K562 (cell line): ENCODE results near the gene RBM4B. TPM values are rescaled to one million over a fixed set of nuclear protein-coding genes. Genes with fewer than 3 reads are reported as not detected.

ENCODE experiments used
- ATAC-seq: fragments of 200-7000 bp; cut with Tn5 transposase; 3 replicates; pipeline ENCODE4 v1.9.1; 2020; ENCODE audit warnings: moderate library complexity
- BruUV-seq: library from RNA; stranded (reverse); fragments of 400-500 nt; replicated peaks from 2 replicates; lab custom pipeline; 2021; lab: Mats Ljungman, UMichigan
- CTCF ChIA-PET: fragments of 300-600 bp; formaldehyde crosslinking; extraction: SDS; loops from one replicate; lab custom pipeline; 2021; ENCODE audit warnings: low intra/inter-chr PET ratio; lab: Yijun Ruan, JAX
- POLR2A ChIA-PET: fragments of 300-600, 350-650 bp; sonication (Branson Sonifier 250); formaldehyde crosslinking; extraction: SDS; loops from one replicate; lab custom pipeline; 2021; ENCODE audit warnings: antibody characterized with exemption, inconsistent platforms; lab: Yijun Ruan, JAX
- DNase-seq, 4 experiments: peaks; one replicate each; pipeline versions ENCODE4 v3.0.0 to v3.0.0-alpha.2; 2011 to 2018; ENCODE audit warnings: low spot score in 3 of 4, mixed read lengths in 3 of 4; ENCODE audit errors: extremely low read depth in 1 of 4
- FAIRE-seq: peaks from 2 replicates; lab custom pipeline; 2011; peaks lifted over from hg19 to GRCh38; lab: Jason Lieb, UNC
- H2AFZ ChIP-seq: 2 replicates; pipeline ENCODE4 v1.6.0; 2011; ENCODE audit warnings: low read depth, low read length, control low read depth, inconsistent platforms
- H3K27ac ChIP-seq: fragments of 200-600 bp; 3 replicates; pipeline ENCODE4 v1.8.0; 2011; ENCODE audit warnings: low read depth, mild to moderate bottlenecking, control low read depth, inconsistent platforms, low read length, moderate library complexity, mixed read lengths; ENCODE audit errors: extremely low read depth
- H3K27me3 ChIP-seq, 2 experiments: fragments of 300-600 bp in 1 of 2; 2 replicates in 1 of 2; 3 replicates in 1 of 2; pipeline versions ENCODE4 v1.6.0 to v1.8.0; 2011; ENCODE audit warnings: inconsistent platforms in 2 of 2, low read length in 2 of 2, mild to moderate bottlenecking in 1 of 2, mixed read lengths in 1 of 2, moderate library complexity in 1 of 2; ENCODE audit not compliant: control insufficient read depth in 2 of 2, insufficient read depth in 2 of 2
- H3K36me3 ChIP-seq: fragments of 300-600 bp; 3 replicates; pipeline ENCODE4 v1.8.0; 2011; ENCODE audit warnings: mild to moderate bottlenecking, low read length, inconsistent platforms; ENCODE audit not compliant: control insufficient read depth, insufficient read depth
- H3K4me1 ChIP-seq, 2 experiments: fragments of 200-600 bp in 1 of 2; replicated peaks in 1 of 2; 2 replicates in 1 of 2; 3 replicates in 1 of 2; pipeline versions ENCODE4 v1.5.1 to v1.8.0; 2011; ENCODE audit warnings: inconsistent platforms in 2 of 2, low read length in 2 of 2, mild to moderate bottlenecking in 1 of 2, mixed read lengths in 1 of 2, moderate library complexity in 1 of 2; ENCODE audit not compliant: control insufficient read depth in 2 of 2, insufficient read depth in 2 of 2
- H3K4me2 ChIP-seq: 2 replicates; pipeline ENCODE4 v1.6.1; 2011; ENCODE audit warnings: low read length, control low read depth, inconsistent platforms, mixed read lengths; ENCODE audit not compliant: insufficient read depth
- H3K4me3 ChIP-seq: fragments of 200-600 bp; sonication (generic), shearing (Covaris generic); 2 replicates; pipeline ENCODE4 v1.5.1; 2016; ENCODE audit warnings: control low read depth, inconsistent platforms
- H3K79me2 ChIP-seq: fragments of 200-600 bp; 3 replicates; pipeline ENCODE4 v1.8.0; 2011; ENCODE audit warnings: low read length, inconsistent platforms; ENCODE audit not compliant: control insufficient read depth, insufficient read depth
- H3K9ac ChIP-seq, 2 experiments: 2 replicates each; pipeline versions ENCODE4 v1.6.0 to v1.6.1; 2011; ENCODE audit warnings: low read depth in 2 of 2, low read length in 2 of 2, control low read depth in 1 of 2, inconsistent platforms in 1 of 2, mild to moderate bottlenecking in 1 of 2, mixed read lengths in 1 of 2; ENCODE audit not compliant: insufficient read depth in 1 of 2
- H3K9me1 ChIP-seq: one replicate; pipeline ENCODE4 v1.6.0; 2011; ENCODE audit warnings: inconsistent platforms, mild to moderate bottlenecking, low read length, moderate library complexity; ENCODE audit not compliant: control insufficient read depth, insufficient read depth
- H3K9me3 ChIP-seq: replicated peaks from 2 replicates; pipeline ENCODE4 v1.5.1; 2011; ENCODE audit warnings: low read depth, low read length, inconsistent platforms; ENCODE audit not compliant: control insufficient read depth, insufficient read depth
- H4K20me1 ChIP-seq: replicated peaks from 2 replicates; pipeline ENCODE4 v1.6.1; 2011; ENCODE audit warnings: low read length, inconsistent platforms, mixed read lengths; ENCODE audit not compliant: control insufficient read depth, insufficient read depth
- BRCA1 ChIP-seq, 2 experiments: fragments of 450-650 bp in 1 of 2; sonication (generic) in 1 of 2; formaldehyde crosslinking in 1 of 2; IDR thresholded peaks; 2 replicates each; pipeline versions ENCODE4 v1.5.0 to v1.6.1; 2017 to 2020; ENCODE audit warnings: mild to moderate bottlenecking in 1 of 2, missing genetic modification reagents in 1 of 2
- CCNT2 ChIP-seq: IDR thresholded peaks from 2 replicates; pipeline ENCODE4 v1.6.1; 2011; ENCODE audit warnings: borderline replicate concordance, low read depth, mild to moderate bottlenecking, moderate library complexity, mixed read lengths, low read length; ENCODE audit not compliant: insufficient read length; ENCODE audit errors: extremely low read depth
- COPS2 ChIP-seq: fragments of 450-650 bp; conservative IDR thresholded peaks from 2 replicates; pipeline ENCODE4 v1.6.1; 2016; ENCODE audit warnings: mild to moderate bottlenecking, moderate library complexity
- EWSR1 ChIP-seq: fragments of 450-650 bp; IDR thresholded peaks from 2 replicates; pipeline ENCODE4 v1.6.1; 2018; ENCODE audit warnings: borderline replicate concordance, mild to moderate bottlenecking, low read depth, moderate library complexity; ENCODE audit not compliant: partially characterized antibody
- FOXA3 ChIP-seq, 2 experiments: fragments of 450-650 bp in 1 of 2; sonication (generic) in 1 of 2; formaldehyde crosslinking; IDR thresholded peaks in 1 of 2; conservative IDR thresholded peaks in 1 of 2; 2 replicates each; pipeline versions ENCODE4 v1.4.0 to v1.8.0; 2020 to 2022; ENCODE audit warnings: mild to moderate bottlenecking in 2 of 2, missing genetic modification reagents in 1 of 2
- FOXM1 ChIP-seq, 2 experiments: fragments of 450-650 bp in 1 of 2; sonication (generic) in 1 of 2; formaldehyde crosslinking in 1 of 2; IDR thresholded peaks; 2 replicates each; pipeline versions ENCODE4 v1.6.1 to v1.9.0; 2017 to 2022; ENCODE audit warnings: low read depth in 2 of 2, mild to moderate bottlenecking in 2 of 2, missing genetic modification reagents in 1 of 2, moderate library complexity in 1 of 2
- FUS ChIP-seq: fragments of 200-400 bp; formaldehyde crosslinking; optimal IDR thresholded peaks from 2 replicates; pipeline ENCODE3; 2017; ENCODE audit warnings: low read depth, low read length
- HNRNPK ChIP-seq: fragments of 200-400 bp; formaldehyde crosslinking; IDR thresholded peaks from one replicate; pipeline ENCODE4 v1.6.1; 2018; ENCODE audit warnings: mild to moderate bottlenecking, low read depth, low read length; ENCODE audit not compliant: poor library complexity, severe bottlenecking
- KAT8 ChIP-seq: fragments of 450-650 bp; IDR thresholded peaks from 2 replicates; pipeline ENCODE4 v1.6.1; 2016; ENCODE audit warnings: low read depth, mild to moderate bottlenecking
- LARP7 ChIP-seq: fragments of 450-650 bp; IDR thresholded peaks from 2 replicates; pipeline ENCODE4 v1.6.1; 2016
- NFE2L1 ChIP-seq: fragments of 450-650 bp; IDR thresholded peaks from 2 replicates; pipeline ENCODE4 v1.6.1; 2016; ENCODE audit warnings: missing genetic modification characterization, low read depth, mild to moderate bottlenecking, missing compliant biosample characterization, moderate library complexity, borderline replicate concordance
- PCBP1 ChIP-seq: fragments of 200-400 bp; formaldehyde crosslinking; IDR thresholded peaks from 2 replicates; pipeline ENCODE4 v1.6.1; 2018; ENCODE audit warnings: mild to moderate bottlenecking, low read depth, low read length; ENCODE audit not compliant: poor library complexity, severe bottlenecking
- RBM39 ChIP-seq: fragments of 200-400 bp; formaldehyde crosslinking; optimal IDR thresholded peaks from 2 replicates; pipeline ENCODE3; 2018; ENCODE audit warnings: low read depth, low read length
- RCOR1 ChIP-seq, 2 experiments: IDR thresholded peaks; 2 replicates each; pipeline ENCODE4 v1.6.1; 2012; ENCODE audit warnings: low read depth in 2 of 2, low read length in 2 of 2, borderline replicate concordance in 1 of 2, improper control_type of control experiment in 1 of 2
- TAF1 ChIP-seq: IDR thresholded peaks from 2 replicates; pipeline ENCODE4 v1.6.1; 2011; ENCODE audit warnings: mild to moderate bottlenecking, low read length, moderate library complexity; ENCODE audit not compliant: insufficient read depth, control insufficient read depth, severe bottlenecking; ENCODE audit errors: extremely low read depth
- WGBS: fragments of 100-300 bp; shearing (Covaris generic); methylation state at CpG from one replicate; pipeline ENCODE4 v1.1.6; 2016; ENCODE audit warnings: low coverage, mixed read lengths; ENCODE audit not compliant: insufficient coverage; ENCODE audit errors: missing lambda C conversion rate; 5-methylcytosine and 5-hydroxymethylcytosine counted together
- in situ Hi-C: fragments of 300-500 bp; cut with MboI; formaldehyde crosslinking; loops from 4 replicates; pipeline ENCODE4 v1.15.0; 2018; ENCODE audit warnings: inconsistent platforms, mixed read lengths
- intact Hi-C: fragments of 100-400 bp; cut with micrococcal nuclease; formaldehyde crosslinking; loops from 2 replicates; pipeline ENCODE4 v1.14.2; 2022
- polyA plus RNA-seq, 8 experiments: library from polyadenylated mRNA; depleted of rRNA in 4 of 8; stranded (reverse) in 5 of 8; unstranded in 3 of 8; fragments of >200 nt; fragmentation: Nextera tagmentation in 2 of 8; fragmentation: Illumina TruSeq in 1 of 8; extraction: Ambion mirVana in 2 of 8; extraction: Trizol in 1 of 8; gene quantifications; 2 replicates each; pipeline versions ENCODE4 v1.2.1 to v1.2.3, GENCODE V29; 2011 to 2014; ENCODE audit warnings: inconsistent platforms in 1 of 8, missing spikeins in 1 of 8
- total RNA-seq, 7 experiments: library from RNA; depleted of rRNA in 6 of 7; stranded (reverse); fragments of >200 nt in 6 of 7; fragmentation: Illumina TruSeq in 2 of 7; extraction: Trizol in 2 of 7; gene quantifications; 2 replicates each; pipeline versions ENCODE4 v1.2.1 to v1.2.3, GENCODE V29; 2011 to 2021; ENCODE audit warnings: low replicate concordance in 1 of 7
- TF ChIP-seq, protein P1 (sequence below), 2 experiments: fragments of 150-350 bp in 1 of 2; IDR thresholded peaks; 2 replicates each; pipeline ENCODE4 v1.6.1; 2012 to 2016; ENCODE audit warnings: low read depth in 2 of 2, low read length in 2 of 2, mild to moderate bottlenecking in 1 of 2, moderate library complexity in 1 of 2

The RBM4B gene
- total and polyA plus RNA-seq, 9 of the 15 experiments (the other 6 are each of a cell fraction or from before 2014, with no cell fraction given) = 14.6 to 39.9 (median 23.3) TPM

DNA sequence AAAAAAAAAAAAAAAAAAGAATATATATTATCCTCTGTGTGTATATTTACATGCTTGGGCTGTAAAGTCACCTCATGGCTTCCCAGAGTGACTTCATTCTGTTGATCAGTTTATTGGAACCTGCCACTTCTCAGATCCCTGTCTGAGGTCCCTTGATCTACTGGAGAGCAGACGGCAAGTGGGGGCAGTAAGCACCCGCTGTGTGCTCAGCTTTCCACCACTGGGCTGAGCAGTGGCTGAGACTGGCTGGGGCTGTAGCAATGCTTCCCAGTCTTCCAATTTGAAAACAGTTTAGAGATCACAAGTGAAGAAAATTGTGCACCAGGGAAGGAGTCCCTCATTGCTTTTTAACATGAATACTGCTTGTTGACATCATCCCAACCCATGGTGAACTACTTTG, 6.9 kb upstream of the RBM4B start:
- DNase-seq (no peak), FAIRE-seq (no peak), ATAC-seq (no peak; the same call in 2 of the 3 replicates)
- H3K4me2 ChIP-seq = no peak overlapping the region
- BruUV-seq = no TSS peak
- no peak overlapping the region for H3K4me3 ChIP-seq
- ChIA-PET POLR2A (interaction anchor here (0.6 to 1.1 kb wide), 2 partner anchors 149 to 168 kb away, joined by 3 read pairs; no protein-coding TSS in a partner anchor), CTCF (no interaction called here)
- no peaks in the 10 kb centered on the region for H3K9me1 ChIP-seq
- 83% methylated on average over 2 of the region's 2 CpGs for WGBS
- TF ChIP-seq HNRNPK (no peak), EWSR1 (no peak), LARP7 (no peak), FOXA3 (CRISPR knock-in tag; conservative IDR thresholded peaks at IDR 0.05 in 1 of 2, IDR thresholded peaks at IDR 0.05 in 1 of 2) (no peak), FUS (no peak), RCOR1 (IDR thresholded peaks at IDR 0.05; ENCODE audit: borderline replicate concordance in 1 of 2, low read depth in 2 of 2, low read length in 2 of 2) (no peak), BRCA1 (IDR thresholded peaks at IDR 0.05) (no peak), BRCA1 (CRISPR knock-in tag; IDR thresholded peaks at IDR 0.05) (no peak), TAF1 (no peak), KAT8 (no peak), NFE2L1 (tag) (no peak), RBM39 (no peak), CCNT2 (no peak), FOXM1 (IDR thresholded peaks at IDR 0.05; ENCODE audit: low read depth) (no peak), FOXM1 (CRISPR knock-in tag; IDR thresholded peaks at IDR 0.05; ENCODE audit: low read depth) (no peak), PCBP1 (no peak), COPS2 (no peak)
- TF ChIP-seq, protein P1, sequence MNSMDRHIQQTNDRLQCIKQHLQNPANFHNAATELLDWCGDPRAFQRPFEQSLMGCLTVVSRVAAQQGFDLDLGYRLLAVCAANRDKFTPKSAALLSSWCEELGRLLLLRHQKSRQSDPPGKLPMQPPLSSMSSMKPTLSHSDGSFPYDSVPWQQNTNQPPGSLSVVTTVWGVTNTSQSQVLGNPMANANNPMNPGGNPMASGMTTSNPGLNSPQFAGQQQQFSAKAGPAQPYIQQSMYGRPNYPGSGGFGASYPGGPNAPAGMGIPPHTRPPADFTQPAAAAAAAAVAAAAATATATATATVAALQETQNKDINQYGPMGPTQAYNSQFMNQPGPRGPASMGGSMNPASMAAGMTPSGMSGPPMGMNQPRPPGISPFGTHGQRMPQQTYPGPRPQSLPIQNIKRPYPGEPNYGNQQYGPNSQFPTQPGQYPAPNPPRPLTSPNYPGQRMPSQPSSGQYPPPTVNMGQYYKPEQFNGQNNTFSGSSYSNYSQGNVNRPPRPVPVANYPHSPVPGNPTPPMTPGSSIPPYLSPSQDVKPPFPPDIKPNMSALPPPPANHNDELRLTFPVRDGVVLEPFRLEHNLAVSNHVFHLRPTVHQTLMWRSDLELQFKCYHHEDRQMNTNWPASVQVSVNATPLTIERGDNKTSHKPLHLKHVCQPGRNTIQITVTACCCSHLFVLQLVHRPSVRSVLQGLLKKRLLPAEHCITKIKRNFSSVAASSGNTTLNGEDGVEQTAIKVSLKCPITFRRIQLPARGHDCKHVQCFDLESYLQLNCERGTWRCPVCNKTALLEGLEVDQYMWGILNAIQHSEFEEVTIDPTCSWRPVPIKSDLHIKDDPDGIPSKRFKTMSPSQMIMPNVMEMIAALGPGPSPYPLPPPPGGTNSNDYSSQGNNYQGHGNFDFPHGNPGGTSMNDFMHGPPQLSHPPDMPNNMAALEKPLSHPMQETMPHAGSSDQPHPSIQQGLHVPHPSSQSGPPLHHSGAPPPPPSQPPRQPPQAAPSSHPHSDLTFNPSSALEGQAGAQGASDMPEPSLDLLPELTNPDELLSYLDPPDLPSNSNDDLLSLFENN (IDR thresholded peaks at IDR 0.05; ENCODE audit: low read depth in 2 of 2, low read length in 2 of 2) = no peak
- no peaks in the 10 kb centered on the region for H3K79me2 ChIP-seq
- H3K9me3 ChIP-seq = no peaks in the 10 kb centered on the region
- no peak overlapping the region for H2AFZ ChIP-seq
- peaks cover 0 to 3% of the 10 kb centered on the region in 2 experiments; a peak in 1 of 5 replicates for H3K4me1 ChIP-seq
- H3K27ac ChIP-seq = no peak overlapping the region
- peaks cover 38% of the 10 kb centered on the region; the same call in 2 of the 3 replicates for H3K36me3 ChIP-seq
- intact Hi-C loops (no loop called here), in situ Hi-C loops (loop anchor here (5.0 kb wide), 2 partner anchors 112 to 277 kb away; no protein-coding TSS in a partner anchor)
- no peaks in the 10 kb centered on the region for H4K20me1 ChIP-seq
- H3K27me3 ChIP-seq = no peaks in the 10 kb centered on the region
- 0 out of 4 replicates have a peak overlapping the region, but pooled peaks of 1 of the 2 experiments have one; percentile 68 for H3K9ac ChIP-seq
